GM19351 (cell line): ENCODE data around the gene RNF186.
"Not testable (repeated sequence)": the region's sequence is repeated elsewhere in the genome, so short reads cannot be mapped to it uniquely, and the experiment has no call there.

Source experiments
- ATAC-seq: cut with Tn5 transposase; IDR thresholded peaks from one replicate; pipeline ENCODE4 v1.9.1; 2021; ENCODE audit warnings: mild to moderate bottlenecking, moderate library complexity; ENCODE audit not compliant: unreplicated experiment

The RNF186 gene

DNA sequence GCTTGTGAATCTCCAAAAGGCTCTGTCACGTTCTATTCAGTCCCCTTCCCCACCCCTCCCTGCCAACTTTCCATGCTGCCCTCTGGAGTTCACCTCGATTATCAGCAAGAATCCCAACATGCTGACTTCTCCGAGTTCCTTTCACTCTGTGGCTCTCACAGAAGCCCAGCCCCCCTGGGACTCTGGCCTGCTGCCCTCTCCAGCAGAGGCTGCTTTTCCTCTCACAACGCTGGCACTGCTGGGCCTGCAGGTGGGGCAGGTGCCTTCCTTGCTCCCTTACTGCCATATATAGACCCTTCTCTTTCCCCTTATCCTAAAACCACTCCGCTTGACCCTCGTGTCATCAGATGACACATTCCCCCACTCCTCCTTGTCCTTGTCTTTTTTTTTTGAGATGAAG lies 10.2 kb upstream of the RNF186 start:
- no peak for ATAC-seq

DNA sequence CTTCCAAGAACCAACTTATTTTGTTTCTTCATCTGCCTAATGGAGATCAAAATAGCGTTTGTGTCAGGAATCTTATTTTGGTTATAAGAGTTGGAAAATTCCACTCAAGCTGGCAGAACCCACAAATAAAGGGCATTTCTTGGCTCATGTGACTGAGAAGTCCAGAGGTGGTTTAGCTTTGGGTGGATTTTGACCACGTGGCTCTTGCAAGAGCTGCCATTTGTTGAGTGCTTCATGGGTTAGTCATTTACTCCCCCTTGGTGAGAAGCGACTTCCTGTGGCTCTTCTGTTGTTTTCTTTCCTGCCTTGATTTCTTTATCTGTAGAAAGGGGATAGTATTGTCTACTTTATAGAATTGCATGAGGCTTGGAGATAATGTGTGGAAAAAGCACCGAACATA lies 9.5 kb upstream of the RNF186 start:
- ATAC-seq = no peak

DNA sequence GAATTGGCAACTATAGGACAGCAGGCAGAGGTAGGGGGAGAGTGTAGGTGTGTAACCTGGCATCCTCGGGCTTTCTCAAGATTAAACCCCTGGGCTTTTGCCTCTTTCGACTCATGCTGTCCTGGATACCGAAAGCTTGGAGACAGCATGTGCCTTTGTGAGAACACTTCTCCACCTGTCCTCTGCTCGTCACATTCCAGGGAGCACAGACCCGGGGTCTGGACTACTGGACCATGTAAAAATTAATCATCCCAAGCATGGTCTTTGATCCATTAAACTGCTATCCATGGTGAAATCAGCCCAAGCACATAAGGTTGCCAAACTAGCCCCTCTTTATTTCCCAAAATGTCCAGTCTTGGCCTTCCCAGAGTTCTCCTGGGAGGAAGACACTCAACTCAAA lies 9.0 kb upstream of the RNF186 start:
- no peak for ATAC-seq

DNA sequence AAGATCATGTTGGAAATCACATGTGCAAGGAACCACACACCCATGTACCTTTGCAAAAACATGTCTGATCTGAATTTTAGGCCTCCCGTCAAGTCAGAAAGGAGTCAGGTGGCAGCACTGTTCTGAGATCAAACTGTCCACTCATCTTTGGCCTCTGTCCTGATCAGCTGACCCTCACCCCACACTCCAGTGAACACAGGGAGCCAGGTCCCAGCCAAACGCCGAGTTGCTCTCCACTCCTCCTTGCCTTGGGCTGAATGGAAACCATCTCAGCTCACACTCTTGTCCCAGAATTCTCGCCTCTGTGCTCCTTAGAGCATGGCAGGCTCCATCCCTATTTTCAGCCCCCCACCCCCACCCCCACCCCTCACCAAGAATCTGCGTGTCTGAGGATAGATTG lies 4.6 kb upstream of the RNF186 start:
- no peak for ATAC-seq

DNA sequence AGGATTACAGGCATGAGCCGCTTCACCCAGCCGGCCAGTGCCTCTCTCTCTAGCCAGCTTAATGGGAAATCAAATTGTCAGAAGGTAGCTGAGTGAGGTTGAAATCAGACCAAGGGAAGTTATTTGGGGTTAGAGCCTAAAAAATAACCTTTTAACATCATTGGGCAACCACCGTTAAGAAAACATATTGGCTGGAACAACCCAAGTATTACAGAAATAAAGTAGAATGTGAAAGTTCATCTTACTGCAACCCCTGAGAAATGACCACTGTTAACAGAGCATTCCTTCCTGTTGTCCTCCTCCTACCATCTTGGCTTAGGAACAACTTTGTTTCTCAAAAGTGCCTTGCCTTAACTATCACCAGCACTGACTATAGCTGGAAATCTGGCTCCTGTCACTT lies 3.2 kb upstream of the RNF186 start:
- no peak for ATAC-seq

DNA sequence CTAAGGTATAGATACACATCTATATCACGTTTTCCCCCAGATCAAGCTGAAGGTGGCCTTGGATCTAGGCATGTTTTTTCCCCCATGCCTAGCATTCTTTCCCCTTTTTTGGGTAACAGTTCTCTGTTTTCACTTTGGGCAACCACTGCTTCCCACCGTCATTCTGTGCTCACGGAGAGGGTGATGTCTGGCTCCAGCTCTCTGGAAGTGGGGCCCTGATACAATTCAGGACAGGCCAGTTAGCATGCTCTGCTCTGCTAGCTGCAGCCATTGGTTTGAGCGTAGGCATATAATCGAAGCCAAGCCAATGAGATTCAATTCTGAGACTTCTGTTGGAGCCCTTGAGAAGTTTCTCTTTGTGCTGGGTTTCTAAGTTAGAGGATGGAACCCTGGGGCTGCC lies 2.1 kb upstream of the RNF186 start:
- ATAC-seq = no peak

DNA sequence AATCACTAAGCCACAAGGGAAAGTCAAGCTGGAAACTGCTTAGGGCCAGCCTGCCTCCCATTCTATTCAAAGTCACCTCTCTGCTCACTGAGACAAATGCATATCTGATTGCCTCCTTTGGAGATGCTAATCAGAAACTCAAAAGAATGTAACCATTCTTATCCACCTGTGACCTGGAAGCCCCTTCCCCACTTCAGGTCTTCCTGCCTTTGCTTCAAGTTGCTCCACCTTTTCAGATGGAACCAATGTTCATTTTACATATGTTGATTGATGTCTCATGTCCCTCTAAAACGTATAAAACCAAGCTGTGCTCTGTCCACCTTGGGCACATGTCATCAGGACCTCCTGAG lies 1.6 kb upstream of the RNF186 start:
- ATAC-seq = not testable (repeated sequence)

DNA sequence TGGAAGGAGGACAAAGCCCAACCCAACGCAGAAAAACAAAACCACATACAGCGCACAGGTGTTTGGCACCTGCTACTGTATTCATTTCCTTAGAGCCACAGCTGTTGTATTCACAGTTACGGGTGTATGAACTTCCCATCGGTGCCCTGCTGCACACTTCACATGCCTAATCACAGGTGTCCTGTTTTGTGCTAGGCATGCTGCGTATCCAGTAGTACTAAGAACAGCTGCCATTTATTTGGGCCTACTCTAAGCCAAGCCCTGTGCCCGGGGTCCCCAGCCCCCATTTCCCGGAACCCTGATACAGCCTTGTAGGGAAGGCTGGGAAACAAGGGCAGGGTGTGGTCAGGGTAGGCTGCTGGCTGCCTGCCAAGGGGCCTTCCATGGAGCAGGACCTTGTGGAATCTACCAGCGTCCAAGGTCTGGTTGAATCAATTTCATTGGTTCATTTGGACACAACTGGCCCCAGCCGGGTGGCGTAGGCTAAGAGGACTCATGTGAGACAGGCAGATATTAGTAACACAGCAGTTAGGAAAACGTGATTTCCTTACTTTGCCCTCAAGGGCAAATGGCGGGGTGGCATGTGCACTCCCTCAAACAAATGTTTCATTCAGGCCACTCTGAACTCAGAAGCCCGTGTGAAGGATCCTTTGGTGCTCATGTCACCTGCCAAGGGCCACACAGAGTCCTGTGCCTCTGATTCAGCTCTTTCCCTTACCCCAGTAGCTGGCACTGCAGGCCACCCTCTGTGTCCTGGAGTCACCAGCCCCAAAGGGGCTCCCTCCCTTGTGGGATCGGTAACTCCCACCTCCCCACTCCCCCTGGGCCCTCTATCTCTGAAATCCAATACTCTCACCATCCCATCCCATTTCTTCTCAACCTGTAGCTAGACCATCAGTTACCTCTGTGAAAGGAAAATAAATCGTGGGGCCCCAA lies 986 bp upstream of the RNF186 start:
- no peak for ATAC-seq

DNA sequence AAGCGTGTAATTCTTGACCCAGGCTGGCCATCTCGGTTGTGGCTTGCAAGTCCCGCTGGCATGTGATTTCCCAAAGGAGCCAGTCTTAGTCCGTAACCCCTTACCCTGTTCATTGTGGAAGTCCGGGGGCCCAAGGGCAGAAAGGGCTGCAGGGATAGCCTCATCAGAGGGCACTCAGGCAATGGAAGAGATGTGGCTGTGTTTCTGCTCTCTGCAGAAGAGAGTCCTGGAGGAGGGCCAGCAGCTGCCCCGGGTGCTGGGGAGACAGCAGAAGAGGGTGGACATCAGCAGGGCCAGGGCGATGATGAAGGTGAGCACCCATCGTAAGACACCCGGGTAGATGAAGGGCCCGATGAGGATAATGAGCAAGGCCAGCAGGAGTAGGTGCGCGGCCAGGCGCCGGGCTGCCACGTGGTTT lies 830 bp downstream of the RNF186 start:
- ATAC-seq = no peak

DNA sequence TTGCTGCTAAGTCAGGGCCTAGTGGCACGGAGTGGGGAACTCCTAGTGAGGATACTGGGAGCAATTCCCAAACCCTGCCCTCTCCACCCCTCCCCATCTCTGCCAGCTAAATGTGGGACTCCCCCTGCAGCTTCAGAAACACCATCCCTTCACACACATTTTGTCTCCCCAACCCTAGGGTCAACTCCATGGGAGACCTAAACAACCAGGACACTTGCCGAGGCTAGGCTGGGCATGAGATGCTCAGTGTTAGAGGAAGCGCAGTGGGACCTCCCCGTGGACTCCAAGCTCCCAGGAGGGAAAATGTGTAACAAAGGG lies 1.5 kb downstream of the RNF186 start:
- ATAC-seq = no peak

DNA sequence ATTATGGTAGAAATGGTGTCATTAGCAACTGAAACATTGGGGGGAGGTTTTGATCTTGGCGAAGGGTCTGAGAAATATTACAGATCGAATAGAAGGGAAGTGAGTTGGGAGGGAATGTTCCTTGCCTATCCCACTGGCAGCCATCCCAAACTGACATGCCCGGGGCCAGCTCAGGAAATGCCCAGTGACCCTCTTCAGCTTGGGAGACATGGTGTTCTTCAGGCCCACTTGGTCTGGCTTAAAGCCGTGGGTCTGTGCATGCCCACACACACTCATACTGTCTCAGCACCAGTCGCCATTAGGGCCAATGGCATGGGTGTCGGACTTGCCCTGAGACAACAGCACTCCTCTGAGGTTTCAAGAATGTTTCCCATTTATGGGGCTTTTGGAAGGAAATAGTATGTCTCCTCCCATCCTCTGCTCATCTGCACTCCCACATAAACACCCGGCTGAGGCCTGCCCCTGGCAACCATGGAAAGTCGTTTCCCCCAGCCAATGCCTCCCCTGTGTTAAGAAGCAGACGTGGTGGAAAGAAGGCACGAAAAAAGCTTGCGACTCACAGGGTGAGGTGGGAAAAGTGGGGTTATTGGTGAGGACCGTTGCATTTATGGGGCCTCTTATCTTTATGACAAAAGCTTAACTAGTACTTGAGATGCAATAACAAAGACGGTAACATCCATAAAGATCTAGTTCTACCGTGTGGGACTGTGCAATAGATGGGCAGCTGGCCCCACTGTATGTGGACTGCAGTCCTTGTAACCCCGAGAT lies 2.0 kb downstream of the RNF186 start:
- ATAC-seq = no peak

DNA sequence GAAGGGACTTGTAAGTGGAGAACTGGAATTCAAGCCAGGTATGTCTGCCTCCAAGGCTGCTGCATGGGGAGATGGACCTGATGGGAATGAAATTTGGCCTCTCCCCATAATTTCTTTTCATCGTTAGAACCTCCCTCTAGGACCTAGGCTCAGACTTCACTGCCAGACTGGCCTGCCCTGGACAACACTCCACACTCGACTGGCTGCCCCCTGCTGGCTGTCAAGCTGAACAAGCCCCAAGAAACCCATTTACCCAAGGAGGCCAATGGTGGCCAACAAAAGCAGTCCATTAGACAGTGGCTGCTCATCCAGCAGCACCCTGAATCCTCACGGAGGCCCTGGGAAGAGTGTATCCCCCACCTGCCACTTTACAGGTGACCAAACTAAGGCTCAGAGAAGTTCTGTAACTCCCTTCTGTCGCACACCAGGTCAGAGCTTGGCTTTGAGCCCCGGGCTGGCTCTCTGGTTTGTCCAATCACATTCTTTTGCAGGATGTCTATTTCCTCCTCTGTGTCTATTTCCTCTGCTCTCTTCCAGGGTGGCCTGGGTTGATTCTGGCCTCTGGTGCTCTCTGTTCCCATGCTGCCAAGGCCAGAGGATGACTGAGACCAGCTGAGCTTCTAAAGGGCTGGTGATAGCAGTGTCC lies 3.8 kb downstream of the RNF186 start:
- no peak for ATAC-seq

DNA sequence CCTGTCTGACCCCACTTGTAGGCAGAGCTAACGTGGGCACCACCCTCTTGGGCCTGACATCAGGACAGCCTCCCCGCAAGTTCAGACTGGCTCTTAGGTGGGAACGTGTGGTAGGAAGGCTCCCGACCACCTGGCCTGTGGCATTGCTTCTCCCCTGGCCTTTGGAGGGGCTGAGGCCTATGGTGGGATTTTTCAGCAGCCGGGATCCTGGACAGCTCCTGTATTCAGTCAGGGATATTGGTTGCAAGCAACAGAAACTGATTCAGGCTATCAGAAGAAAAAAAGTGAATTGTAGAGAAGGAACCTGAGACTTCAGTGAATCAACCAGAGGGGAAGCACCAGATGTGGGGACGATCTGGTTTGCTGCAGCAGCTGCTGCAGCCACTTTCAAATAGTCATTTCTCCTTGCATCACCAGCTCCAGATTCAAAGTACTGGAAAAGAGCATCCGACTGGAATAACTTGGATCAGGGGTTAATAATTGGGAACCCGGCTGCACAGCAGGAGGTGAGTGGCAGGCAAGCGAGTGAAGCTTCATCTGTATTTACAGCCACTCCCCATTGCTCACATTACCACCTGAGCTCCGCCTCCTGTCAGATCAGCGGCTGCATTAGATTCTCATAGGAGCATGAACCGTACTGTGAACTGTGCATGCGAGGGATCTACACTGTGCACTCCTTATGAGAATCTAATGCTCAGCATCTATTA lies 5.9 kb downstream of the RNF186 start:
- ATAC-seq = no peak

DNA sequence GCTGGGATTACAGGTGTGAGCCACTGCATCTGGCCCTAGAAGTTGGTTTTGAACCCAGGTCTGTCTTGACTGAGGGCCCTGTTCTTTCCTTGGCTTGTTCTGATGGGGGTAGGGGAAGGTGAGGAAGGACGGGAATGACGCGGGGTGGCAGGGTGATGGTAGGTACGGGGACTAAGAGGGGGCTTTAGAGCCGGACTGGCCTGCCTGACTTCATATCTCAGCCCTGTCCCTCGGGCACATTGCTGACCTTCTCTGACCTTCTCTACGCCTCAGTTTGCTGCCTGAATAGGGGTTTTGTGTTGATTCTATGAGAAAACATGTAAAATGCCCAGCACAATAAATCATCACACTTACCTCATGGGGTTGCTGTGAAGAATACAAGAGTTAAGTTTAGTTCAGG lies 6.7 kb downstream of the RNF186 start:
- ATAC-seq = no peak

DNA sequence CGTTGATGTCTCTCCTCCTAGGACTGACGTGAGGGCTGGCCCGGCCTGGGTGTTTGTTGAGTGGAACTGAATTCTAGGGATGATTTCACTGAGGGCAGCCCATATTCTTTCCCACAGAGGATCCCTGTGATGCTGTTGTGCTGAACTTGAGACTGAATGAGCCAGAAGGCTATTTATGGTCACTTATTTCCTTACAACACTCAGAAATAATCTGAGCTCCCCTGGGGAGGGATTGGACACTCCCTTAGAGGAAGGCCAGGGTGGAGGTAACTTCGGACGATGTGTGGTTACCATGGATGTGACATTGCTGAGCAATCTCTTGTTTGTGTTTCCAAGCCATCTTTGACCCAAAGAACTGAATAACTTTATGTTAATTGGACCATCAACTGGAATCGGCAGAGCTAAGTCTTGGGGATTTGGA lies 10.2 kb downstream of the RNF186 start:
- ATAC-seq = no peak

DNA sequence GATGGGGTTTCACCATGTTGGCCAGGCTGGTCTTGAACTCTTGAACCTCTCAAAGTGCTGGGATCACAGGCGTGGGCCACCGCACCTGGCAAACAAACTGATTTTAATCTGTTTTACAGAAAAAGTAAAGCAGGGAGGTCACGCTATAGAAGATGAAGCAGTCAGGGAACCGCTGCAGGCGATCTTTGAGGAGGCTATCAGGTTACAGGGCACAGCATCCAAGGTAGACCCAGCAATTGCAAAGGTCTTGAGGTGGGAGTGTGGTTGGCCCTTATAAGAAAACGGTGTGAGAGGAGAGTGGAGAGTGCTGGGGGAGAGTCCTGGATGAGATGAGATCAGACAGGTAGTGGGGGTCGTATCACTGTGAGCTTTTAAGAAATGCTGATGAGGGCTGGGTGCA lies 12.8 kb downstream of the RNF186 start:
- no peak for ATAC-seq

DNA sequence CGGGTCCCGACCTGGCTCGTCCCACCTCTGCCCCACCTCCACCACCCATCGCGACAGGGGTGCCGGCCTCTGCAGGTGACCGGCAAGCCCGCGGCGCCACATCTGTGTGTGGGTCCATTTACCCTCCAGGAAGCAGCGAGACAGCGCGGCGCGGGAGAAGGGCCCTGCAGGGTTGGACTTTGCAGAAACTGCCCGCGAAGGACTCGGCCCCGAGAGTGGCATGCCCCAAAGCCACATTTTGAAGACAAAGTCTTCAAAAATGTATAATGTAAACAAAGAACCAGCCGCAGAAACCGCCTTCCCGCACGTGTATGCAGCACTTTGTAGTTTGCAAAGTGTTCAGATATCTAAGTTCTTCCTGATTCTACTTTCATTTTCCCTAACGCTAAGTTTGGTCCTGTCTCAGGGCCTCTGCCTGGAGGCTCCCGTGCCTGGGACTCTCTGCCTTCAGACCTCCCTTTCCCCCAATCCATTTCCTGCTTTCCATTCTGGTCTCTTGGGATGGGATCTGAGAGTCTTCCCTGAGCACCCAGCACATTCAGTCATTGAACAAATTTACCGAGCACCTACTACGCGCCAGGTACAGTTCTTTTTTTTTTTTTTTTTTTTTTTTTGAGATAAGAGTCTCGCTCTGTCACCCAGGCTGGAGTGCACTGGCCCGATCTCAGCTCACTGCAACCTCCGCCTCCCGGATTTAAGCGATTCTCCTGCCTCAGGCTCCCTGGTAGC lies 14.8 kb downstream of the RNF186 start:
- peak; percentile 58 for ATAC-seq

DNA sequence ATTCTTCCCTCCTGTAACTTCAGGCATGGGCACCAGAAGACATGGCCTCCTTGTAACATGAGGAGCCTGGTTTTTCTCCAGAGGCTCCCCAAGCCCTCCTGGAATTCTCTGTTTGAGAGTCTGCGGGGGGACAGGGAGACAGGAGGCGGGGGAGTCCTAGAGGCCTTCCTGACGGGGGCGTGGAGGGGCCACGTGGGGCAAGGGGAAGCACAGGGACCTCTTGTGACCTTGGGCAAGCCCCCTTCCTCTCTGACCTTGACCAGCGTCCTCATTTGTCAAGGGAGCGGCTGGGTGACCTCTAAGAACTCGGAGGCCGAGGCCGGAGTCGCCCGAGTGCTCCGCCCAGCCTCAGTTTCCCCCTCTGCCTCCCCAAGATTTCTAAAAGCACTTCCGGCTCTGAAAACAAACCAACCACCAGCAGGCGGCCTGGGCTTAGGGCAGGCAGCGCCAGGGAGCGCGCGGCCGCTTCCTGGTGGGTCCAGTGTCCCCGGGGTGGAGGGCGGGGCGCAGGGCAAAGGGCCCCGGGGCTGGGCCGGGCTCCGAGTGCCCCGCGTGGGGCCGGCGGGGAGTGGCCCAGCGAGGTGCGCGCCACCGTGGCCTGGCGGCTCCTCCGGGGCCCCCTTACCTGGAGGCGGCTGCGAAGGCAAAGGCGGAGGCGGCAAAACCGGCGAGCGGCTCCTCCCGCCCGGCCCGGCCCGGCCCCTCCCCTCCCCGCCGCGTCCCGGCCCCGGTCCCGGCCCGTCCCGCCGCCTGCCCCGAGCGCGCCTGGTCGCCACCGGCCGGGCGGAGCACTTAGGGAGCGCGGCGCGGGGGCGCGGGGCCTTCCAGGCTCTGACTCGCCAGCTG lies 15.6 kb downstream of the RNF186 start, which contains the start of gene TMCO4:
TMCO4 (minus strand) TSS at position 687 of the 846 bp plus-strand sequence. CDS start 19,158 bp downstream, outside the sequence.
- peak; percentile 66 for ATAC-seq

DNA sequence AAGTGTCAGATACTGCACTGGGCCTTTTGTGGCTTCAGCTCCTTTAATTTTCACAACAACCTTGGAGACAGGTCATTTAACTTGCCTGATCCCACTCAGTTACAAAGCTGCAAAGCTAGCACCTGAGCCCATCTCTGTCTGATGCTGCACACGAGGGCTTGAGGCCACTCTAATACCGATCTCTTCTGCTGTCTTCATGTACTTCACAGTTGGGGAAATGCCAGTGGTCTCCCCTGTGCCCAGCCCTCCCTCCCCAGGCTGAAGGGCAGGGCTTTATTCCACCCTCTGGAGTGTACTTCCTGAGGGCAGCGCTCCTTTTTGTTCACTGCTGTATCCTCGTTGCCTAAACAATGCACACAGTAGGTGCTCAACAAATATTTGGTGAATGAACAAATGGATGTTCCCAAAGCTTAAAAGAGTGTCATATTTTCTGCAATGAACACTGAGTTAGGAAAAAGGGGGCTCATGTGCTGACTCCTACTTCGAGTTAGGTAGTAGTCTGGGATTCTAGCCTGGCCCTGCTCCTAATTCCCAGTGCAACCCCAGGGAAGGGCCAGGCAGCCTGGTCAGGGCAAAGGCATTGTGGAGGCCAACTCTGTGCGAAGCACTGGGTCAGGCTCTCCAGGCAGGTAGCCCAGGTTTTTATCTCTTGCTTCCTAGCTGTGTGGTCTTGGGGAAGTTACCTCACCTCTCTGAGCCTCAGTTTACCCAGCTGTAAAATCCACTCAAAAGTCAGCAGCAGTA lies 16.4 kb downstream of the RNF186 start:
- ATAC-seq = no peak
